ENCODE measurements around the gene MID1IP1.

DNA sequence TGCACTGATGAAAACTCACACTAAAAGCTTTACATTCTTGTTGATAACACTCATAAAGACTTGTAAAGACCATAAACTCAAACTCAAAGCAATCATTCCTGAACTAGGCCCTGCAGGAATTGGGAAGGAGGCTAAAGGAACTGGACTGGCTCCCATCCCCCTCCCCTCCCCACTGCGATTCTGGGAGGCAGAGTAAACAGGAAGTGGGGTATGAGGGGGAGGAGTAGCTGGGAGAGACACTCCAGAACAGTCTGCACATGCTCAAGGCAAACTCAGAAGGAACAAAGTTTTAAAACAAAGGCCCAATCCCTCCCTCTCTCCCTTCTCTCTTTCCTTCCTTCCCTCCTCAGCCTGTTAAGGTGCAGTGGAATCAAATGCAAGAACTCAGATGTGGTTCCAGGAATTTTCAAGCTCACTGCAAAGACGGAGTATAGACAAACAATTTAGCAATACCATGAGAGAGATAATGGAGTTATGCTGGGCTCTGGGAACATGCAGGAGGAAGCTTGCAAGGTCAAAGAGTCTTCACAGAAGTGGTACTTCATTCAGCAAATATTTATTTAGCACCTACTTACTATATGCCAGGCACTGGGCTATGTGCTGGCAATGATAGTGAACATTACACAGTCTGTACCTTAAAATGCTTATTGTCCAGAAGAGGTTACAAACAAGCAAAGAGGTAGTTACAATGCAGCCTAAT lies 15.9 kb downstream of the MID1IP1 start:
- TF ChIP-seq, protein P1, sequence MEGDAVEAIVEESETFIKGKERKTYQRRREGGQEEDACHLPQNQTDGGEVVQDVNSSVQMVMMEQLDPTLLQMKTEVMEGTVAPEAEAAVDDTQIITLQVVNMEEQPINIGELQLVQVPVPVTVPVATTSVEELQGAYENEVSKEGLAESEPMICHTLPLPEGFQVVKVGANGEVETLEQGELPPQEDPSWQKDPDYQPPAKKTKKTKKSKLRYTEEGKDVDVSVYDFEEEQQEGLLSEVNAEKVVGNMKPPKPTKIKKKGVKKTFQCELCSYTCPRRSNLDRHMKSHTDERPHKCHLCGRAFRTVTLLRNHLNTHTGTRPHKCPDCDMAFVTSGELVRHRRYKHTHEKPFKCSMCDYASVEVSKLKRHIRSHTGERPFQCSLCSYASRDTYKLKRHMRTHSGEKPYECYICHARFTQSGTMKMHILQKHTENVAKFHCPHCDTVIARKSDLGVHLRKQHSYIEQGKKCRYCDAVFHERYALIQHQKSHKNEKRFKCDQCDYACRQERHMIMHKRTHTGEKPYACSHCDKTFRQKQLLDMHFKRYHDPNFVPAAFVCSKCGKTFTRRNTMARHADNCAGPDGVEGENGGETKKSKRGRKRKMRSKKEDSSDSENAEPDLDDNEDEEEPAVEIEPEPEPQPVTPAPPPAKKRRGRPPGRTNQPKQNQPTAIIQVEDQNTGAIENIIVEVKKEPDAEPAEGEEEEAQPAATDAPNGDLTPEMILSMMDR (IDR thresholded peaks at IDR 0.05), result no peak
- no peak for TF ChIP-seq POLR2A (IDR thresholded peaks at IDR 0.05)

All from transverse colon (tissue), 3 donors.